ENCODE results near the gene NYNRIN. TPM values are rescaled to one million over a fixed set of nuclear protein-coding genes. Genes with fewer than 3 reads are reported as not detected.

The NYNRIN gene
- total RNA-seq, 1 donor from 2014 or later = 8.0 TPM

DNA sequence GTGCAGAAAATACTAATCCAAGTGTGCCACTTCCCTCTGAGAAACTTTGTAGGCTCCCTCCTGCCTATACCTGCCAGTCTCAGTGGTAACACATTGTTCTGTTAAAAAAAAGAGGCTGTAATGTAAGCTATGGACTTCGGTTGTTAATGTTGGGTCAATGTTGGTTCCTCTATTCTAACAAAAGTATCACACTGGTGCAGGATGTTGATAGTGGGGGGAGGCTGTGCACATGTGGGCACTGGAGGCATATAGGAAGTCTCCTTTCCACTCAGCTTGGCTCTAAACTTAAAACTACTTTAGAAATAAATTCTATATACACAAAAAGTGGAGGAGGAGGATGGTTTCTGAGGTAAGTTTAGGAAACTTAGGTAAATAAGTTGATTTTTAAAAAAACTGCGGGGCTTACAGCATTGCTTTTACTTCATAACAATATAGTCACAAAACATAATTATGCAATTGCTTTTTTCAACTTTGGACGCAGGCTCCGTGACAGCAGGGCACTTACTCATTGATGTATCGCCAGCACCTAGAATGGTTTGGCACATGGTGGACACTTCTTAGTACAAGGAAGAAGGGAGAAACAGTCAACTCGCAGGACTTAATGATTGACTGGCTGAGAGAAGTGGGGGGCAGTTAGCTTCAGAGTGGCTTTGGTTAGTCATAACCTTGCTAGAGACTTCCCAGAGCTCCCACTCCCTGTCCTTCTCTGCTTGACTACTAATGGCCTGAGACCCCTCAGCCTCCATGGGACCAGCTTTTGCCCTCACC, 7.9 kb upstream of the NYNRIN start:
- H3K9me3 ChIP-seq (replicated peaks) = no peaks in the 10 kb centered on the region
- H3K27me3 ChIP-seq (ENCODE audit: low read depth) = peaks cover 13% of the 10 kb centered on the region
- DNase-seq = no peak
- no peak overlapping the region for H3K27ac ChIP-seq (replicated peaks)
- intact Hi-C loops (cut with micrococcal nuclease) = no loop called here
- TF ChIP-seq, protein P1, sequence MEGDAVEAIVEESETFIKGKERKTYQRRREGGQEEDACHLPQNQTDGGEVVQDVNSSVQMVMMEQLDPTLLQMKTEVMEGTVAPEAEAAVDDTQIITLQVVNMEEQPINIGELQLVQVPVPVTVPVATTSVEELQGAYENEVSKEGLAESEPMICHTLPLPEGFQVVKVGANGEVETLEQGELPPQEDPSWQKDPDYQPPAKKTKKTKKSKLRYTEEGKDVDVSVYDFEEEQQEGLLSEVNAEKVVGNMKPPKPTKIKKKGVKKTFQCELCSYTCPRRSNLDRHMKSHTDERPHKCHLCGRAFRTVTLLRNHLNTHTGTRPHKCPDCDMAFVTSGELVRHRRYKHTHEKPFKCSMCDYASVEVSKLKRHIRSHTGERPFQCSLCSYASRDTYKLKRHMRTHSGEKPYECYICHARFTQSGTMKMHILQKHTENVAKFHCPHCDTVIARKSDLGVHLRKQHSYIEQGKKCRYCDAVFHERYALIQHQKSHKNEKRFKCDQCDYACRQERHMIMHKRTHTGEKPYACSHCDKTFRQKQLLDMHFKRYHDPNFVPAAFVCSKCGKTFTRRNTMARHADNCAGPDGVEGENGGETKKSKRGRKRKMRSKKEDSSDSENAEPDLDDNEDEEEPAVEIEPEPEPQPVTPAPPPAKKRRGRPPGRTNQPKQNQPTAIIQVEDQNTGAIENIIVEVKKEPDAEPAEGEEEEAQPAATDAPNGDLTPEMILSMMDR (IDR thresholded peaks at IDR 0.05; ENCODE audit: borderline replicate concordance) = no peak
- H3K4me1 ChIP-seq = peaks cover 10% of the 10 kb centered on the region
- no peaks in the 10 kb centered on the region for H3K36me3 ChIP-seq
- H3K4me3 ChIP-seq = no peak overlapping the region

DNA sequence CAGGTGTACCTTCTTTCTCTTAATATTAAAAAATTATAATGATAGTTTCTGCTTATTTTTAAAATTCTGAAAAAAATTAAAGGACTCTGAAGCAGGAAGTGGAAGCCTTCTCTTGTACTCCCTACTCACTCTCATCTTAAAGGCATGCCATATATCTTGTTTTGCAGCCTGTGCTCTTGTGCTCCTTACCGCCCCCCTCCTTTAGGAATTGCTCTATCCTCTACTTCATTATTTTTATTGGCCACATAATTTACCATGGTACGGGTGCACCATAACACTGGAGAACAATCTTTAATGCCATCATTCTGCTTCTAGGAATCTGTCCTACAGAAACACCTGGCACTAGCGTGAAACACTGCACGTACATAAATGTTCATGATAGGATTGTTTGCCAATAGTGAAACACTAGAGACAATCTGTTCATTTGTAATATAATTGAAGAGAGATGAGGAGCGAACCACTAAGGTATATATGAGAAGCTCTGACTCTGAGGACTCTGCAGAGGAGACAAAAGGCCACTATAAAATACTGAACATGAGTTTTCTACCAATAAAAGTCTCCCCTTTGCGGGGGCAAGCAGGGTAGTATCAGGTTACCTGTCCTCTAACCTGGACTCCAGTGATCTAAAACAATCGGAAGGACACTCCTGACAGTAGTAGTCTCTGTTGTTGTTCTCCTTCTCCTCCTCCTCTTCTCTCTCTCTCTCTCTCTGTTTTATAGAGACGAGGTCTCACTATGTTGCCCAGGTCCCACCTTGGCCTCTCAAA, 6.3 kb upstream of the NYNRIN start:
- intact Hi-C loops (cut with micrococcal nuclease) = no loop called here
- H3K9me3 ChIP-seq (replicated peaks) = no peaks in the 10 kb centered on the region
- TF ChIP-seq, protein P1 (IDR thresholded peaks at IDR 0.05; ENCODE audit: borderline replicate concordance) = no peak
- H3K36me3 ChIP-seq = no peaks in the 10 kb centered on the region
- H3K4me3 ChIP-seq = no peak overlapping the region
- H3K27me3 ChIP-seq (ENCODE audit: low read depth) = peaks cover 9% of the 10 kb centered on the region
- no peak overlapping the region for H3K27ac ChIP-seq (replicated peaks)
- peaks cover 11% of the 10 kb centered on the region for H3K4me1 ChIP-seq
- DNase-seq = no peak

DNA sequence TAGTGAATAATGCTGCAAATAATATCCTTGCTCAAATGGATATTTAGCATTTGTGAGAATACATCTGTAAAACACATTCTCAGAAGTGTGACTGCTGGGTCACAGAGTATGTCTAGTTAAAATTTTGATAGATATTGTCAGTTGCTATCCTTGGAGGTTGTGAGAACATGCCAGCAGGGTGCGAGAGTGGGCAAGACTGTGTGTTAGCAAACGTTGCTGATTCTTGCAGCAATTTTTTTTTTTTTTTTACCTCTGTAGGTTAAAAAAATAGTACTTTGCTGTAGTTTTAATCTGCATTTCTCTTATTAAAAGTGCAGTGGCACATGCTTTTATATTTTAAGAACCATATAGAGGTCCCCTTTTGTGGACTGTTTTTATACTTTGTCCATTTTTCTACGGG, 4.5 kb upstream of the NYNRIN start:
- no peak for DNase-seq
- no peaks in the 10 kb centered on the region for H3K9me3 ChIP-seq (replicated peaks)
- H3K4me3 ChIP-seq = no peak overlapping the region
- peaks cover 22% of the 10 kb centered on the region for H3K4me1 ChIP-seq
- TF ChIP-seq, protein P1 (IDR thresholded peaks at IDR 0.05; ENCODE audit: borderline replicate concordance) = no peak
- H3K36me3 ChIP-seq = no peaks in the 10 kb centered on the region
- peaks cover 9% of the 10 kb centered on the region for H3K27me3 ChIP-seq (ENCODE audit: low read depth)
- H3K27ac ChIP-seq (replicated peaks) = no peak overlapping the region
- intact Hi-C loops (cut with micrococcal nuclease) = no loop called here

DNA sequence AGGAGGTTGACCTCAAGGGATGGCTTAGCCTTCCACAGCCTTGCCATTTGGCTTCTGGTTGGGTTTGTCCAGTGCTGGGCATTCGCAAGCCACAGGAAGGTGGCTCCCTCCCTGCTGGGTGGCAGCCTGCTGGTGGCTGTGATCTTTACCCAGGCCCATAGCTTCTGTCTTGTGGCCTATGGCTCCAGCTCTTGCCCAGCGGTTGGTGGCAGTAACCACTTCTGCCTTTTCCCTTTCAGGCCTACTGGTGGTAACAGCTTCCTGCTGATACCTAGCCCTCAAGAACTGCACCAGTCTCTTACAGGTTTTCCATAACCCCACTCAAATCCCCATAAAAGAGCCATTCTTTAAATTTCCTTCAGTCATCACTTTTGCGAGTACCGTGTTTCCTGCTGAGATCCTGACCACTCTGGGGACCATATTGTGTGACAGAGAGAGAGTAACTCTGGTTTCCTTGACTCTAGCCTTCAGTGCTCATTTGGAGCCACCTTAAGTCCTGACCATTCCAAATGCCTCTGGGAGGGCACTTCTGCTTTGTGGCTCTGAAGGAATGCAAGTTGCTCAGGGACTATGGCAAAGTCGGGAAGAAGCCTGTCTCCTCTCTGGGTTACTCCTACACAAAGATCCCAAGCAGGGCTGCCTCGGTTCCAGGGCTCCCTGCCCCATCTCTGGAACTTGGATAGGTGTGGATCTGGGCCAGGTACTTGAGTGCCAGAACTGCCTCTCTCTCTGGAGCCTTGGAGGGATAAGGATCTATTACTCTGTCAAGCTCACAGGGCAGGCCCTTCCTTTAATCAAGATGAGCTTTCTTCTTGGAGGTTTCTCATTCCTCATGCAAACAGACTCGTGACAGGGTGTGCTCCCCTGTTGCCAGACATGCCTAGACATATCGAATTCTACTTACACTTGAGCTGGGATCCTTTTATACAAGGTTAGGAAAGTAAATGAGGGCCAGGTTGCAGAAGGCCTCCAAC, 2.9 kb upstream of the NYNRIN start:
- DNase-seq = no peak
- TF ChIP-seq, protein P1 (IDR thresholded peaks at IDR 0.05; ENCODE audit: borderline replicate concordance) = no peak
- peaks cover 35% of the 10 kb centered on the region for H3K4me1 ChIP-seq
- H3K36me3 ChIP-seq = no peaks in the 10 kb centered on the region
- peaks cover 9% of the 10 kb centered on the region for H3K27me3 ChIP-seq (ENCODE audit: low read depth)
- H3K27ac ChIP-seq (replicated peaks) = no peak overlapping the region
- no peak overlapping the region for H3K4me3 ChIP-seq
- H3K9me3 ChIP-seq (replicated peaks) = no peaks in the 10 kb centered on the region
- intact Hi-C loops (cut with micrococcal nuclease) = no loop called here
